Measurements from ENCODE around the gene ATRNL1. TPM values are rescaled to one million over a fixed set of nuclear protein-coding genes. Genes with fewer than 3 reads are reported as not detected.
"Not testable (repeated sequence)": the region's sequence is repeated elsewhere in the genome, so short reads cannot be mapped to it uniquely, and the experiment has no call there.

The ATRNL1 gene
- total and polyA plus RNA-seq, 2 of the 8 experiments (the other 6 are each of a cell fraction or from before 2014, with no cell fraction given) = 5.1 to 17.6 TPM

DNA sequence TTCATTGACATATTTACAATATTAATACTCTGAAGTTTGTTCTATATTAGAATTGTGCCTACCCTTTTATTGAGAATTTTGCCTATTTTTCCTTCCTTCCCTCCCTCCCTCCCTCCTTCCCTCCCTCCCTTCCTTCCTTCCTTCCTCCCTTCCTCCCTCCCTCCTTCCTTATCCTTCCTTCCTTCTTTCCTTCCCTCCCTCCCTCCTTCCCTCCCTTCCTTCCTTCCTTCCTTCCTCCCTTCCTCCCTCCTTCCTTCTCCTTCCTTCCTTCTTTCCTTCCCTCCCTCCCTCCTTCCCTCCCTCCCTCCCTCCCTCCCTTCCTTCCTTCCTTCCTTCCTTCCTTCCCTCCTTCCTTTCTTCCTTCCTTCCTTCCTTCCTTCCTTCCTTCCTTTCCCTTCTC, 434.5 kb downstream of the ATRNL1 start:
- H2AK5ac ChIP-seq (ENCODE audit: low read depth, low read length); H3K4me3 ChIP-seq (ENCODE audit: extremely low read depth in 1 of 4, insufficient read depth in 2 of 4, low read depth in 3 of 4, low read length in 4 of 4); H4K8ac ChIP-seq (ENCODE audit: extremely low read depth, insufficient read depth, low read length); H3K4ac ChIP-seq (replicated peaks; ENCODE audit: insufficient read length, low read depth, low read length); H3K4me2 ChIP-seq (ENCODE audit: insufficient read depth in 1 of 2, low read depth in 2 of 2, low read length in 2 of 2); H3K18ac ChIP-seq (ENCODE audit: extremely low read depth, low read length); H3K36me3 ChIP-seq (ENCODE audit: control insufficient read depth in 2 of 4, insufficient read depth in 4 of 4, low read length in 3 of 4); DNase-seq (ENCODE audit: low read depth in 1 of 2, low spot score in 2 of 2); H3K23me2 ChIP-seq (ENCODE audit: low read depth, low read length); CTCF ChIA-PET (ENCODE audit: partially characterized antibody); H2BK12ac ChIP-seq (ENCODE audit: low read depth, low read length); H3K4me1 ChIP-seq (replicated peaks in 1 of 4; ENCODE audit: control insufficient read depth in 3 of 4, insufficient read depth in 4 of 4, low read length in 3 of 4); H3K79me1 ChIP-seq (ENCODE audit: low read depth, low read length); H3K27me3 ChIP-seq (replicated peaks in 1 of 4; ENCODE audit: control insufficient read depth in 3 of 4, extremely low read depth in 1 of 4, insufficient read depth in 3 of 4, low read length in 3 of 4); FAIRE-seq; H3K56ac ChIP-seq (replicated peaks; ENCODE audit: insufficient read length, low read depth, low read length); POLR2A ChIA-PET (ENCODE audit: partially characterized antibody); H2BK5ac ChIP-seq (ENCODE audit: low read depth, low read length); H2AFZ ChIP-seq (ENCODE audit: low read length); H3K79me2 ChIP-seq (ENCODE audit: control insufficient read depth in 1 of 2, insufficient read depth in 2 of 2, low read length in 2 of 2); H3K23ac ChIP-seq (ENCODE audit: insufficient read length); H2BK15ac ChIP-seq (ENCODE audit: low read length); H2BK120ac ChIP-seq (replicated peaks; ENCODE audit: low read depth, low read length); H3K27ac ChIP-seq (ENCODE audit: low read depth, low read length); H4K20me1 ChIP-seq (replicated peaks in 1 of 2; ENCODE audit: control insufficient read depth in 1 of 2, insufficient read depth in 2 of 2, low read length in 2 of 2); H4K5ac ChIP-seq (ENCODE audit: insufficient read length, low read depth, low read length); H4K91ac ChIP-seq (replicated peaks; ENCODE audit: insufficient read length, low read length); H3K9me3 ChIP-seq (ENCODE audit: insufficient read depth in 2 of 2, low read depth in 1 of 2, low read length in 1 of 2); H2BK20ac ChIP-seq (ENCODE audit: low read length); H3K14ac ChIP-seq (ENCODE audit: insufficient read length); H3K9ac ChIP-seq (replicated peaks in 1 of 4; ENCODE audit: extremely low read depth in 1 of 4, low read depth in 3 of 4, low read length in 3 of 4): not testable (repeated sequence)

DNA sequence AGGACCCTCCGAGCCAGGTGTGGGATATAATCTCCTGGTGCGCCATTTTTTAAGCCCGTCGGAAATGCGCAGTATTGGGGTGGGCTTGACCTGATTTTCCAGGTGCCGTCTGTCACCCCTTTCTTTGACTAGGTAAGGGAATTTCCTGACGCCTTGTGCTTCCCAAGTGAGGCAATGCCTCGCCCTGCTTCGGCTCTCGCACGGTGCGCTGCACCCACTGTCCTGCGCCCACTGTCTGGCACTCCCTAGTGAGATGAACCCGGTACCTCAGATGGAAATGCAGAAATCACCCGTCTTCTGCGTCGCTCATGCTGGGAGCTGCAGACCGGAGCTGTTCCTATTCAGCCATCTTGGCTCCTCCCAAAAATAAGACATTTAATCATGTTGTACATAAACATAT, 443.2 kb downstream of the ATRNL1 start:
- H3K79me1 ChIP-seq (ENCODE audit: low read depth, low read length); POLR2A ChIA-PET (ENCODE audit: partially characterized antibody); H2BK15ac ChIP-seq (ENCODE audit: low read length); H3K9me3 ChIP-seq (ENCODE audit: insufficient read depth in 2 of 2, low read depth in 1 of 2, low read length in 1 of 2); H3K36me3 ChIP-seq (ENCODE audit: control insufficient read depth in 2 of 4, insufficient read depth in 4 of 4, low read length in 3 of 4); H2BK5ac ChIP-seq (ENCODE audit: low read depth, low read length); H3K79me2 ChIP-seq (ENCODE audit: control insufficient read depth in 1 of 2, insufficient read depth in 2 of 2, low read length in 2 of 2); H3K4me2 ChIP-seq (ENCODE audit: insufficient read depth in 1 of 2, low read depth in 2 of 2, low read length in 2 of 2); H2BK120ac ChIP-seq (replicated peaks; ENCODE audit: low read depth, low read length); H3K18ac ChIP-seq (ENCODE audit: extremely low read depth, low read length); H3K14ac ChIP-seq (ENCODE audit: insufficient read length); H3K27me3 ChIP-seq (replicated peaks in 1 of 4; ENCODE audit: control insufficient read depth in 3 of 4, extremely low read depth in 1 of 4, insufficient read depth in 3 of 4, low read length in 3 of 4); H3K9ac ChIP-seq (replicated peaks in 1 of 4; ENCODE audit: extremely low read depth in 1 of 4, low read depth in 3 of 4, low read length in 3 of 4); H3K4me3 ChIP-seq (ENCODE audit: extremely low read depth in 1 of 4, insufficient read depth in 2 of 4, low read depth in 3 of 4, low read length in 4 of 4); H3K4ac ChIP-seq (replicated peaks; ENCODE audit: insufficient read length, low read depth, low read length); H4K8ac ChIP-seq (ENCODE audit: extremely low read depth, insufficient read depth, low read length); H4K5ac ChIP-seq (ENCODE audit: insufficient read length, low read depth, low read length); DNase-seq (ENCODE audit: low read depth in 1 of 2, low spot score in 2 of 2); H2BK12ac ChIP-seq (ENCODE audit: low read depth, low read length); FAIRE-seq; H3K56ac ChIP-seq (replicated peaks; ENCODE audit: insufficient read length, low read depth, low read length); H3K23me2 ChIP-seq (ENCODE audit: low read depth, low read length); CTCF ChIA-PET (ENCODE audit: partially characterized antibody); H3K23ac ChIP-seq (ENCODE audit: insufficient read length); H2BK20ac ChIP-seq (ENCODE audit: low read length); H2AK5ac ChIP-seq (ENCODE audit: low read depth, low read length); H4K91ac ChIP-seq (replicated peaks; ENCODE audit: insufficient read length, low read length); H3K27ac ChIP-seq (ENCODE audit: low read depth, low read length); H3K4me1 ChIP-seq (replicated peaks in 1 of 4; ENCODE audit: control insufficient read depth in 3 of 4, insufficient read depth in 4 of 4, low read length in 3 of 4); H2AFZ ChIP-seq (ENCODE audit: low read length); H4K20me1 ChIP-seq (replicated peaks in 1 of 2; ENCODE audit: control insufficient read depth in 1 of 2, insufficient read depth in 2 of 2, low read length in 2 of 2): not testable (repeated sequence)
- 98% methylated on average over 16 of the region's 18 CpGs; no CpG with 5 or more reads in 1 of the 2 experiments for WGBS, 2 experiments (ENCODE audit: extremely low coverage in 1 of 2, insufficient coverage in 1 of 2, insufficient read length in 1 of 2, insufficient replicate concordance in 2 of 2, low coverage in 1 of 2, low lambda C conversion rate in 2 of 2, missing lambda C conversion rate in 1 of 2)

Data from H1 (cell line).